ENCODE data around the gene ATG16L2. TPM values are rescaled to one million over a fixed set of nuclear protein-coding genes. Genes with fewer than 3 reads are reported as not detected.
A peak's percentile ranks its signal among the peaks of the same experiment; 100 is the strongest.

The ATG16L2 gene
- polyA plus RNA-seq, 1 donor from 2014 or later = 9.4 TPM

- no peak overlapping the region for H3K4me2 ChIP-seq (ENCODE audit: low read length)
- TF ChIP-seq TAF1 (IDR thresholded peaks at IDR 0.05; ENCODE audit: low read depth) = no peak
- no peak for TF ChIP-seq EP300 (conservative IDR thresholded peaks at IDR 0.05; ENCODE audit: poor library complexity, severe bottlenecking)
- no peak for TF ChIP-seq MXI1 (conservative IDR thresholded peaks at IDR 0.05; ENCODE audit: poor library complexity, severe bottlenecking)
- H3K9me2 ChIP-seq (ENCODE audit: insufficient read depth, low read length) = no peaks in the 10 kb centered on the region
- no peaks in the 10 kb centered on the region for H4K20me1 ChIP-seq (ENCODE audit: insufficient read depth)
- H3K9ac ChIP-seq (ENCODE audit: low read length) = no peak overlapping the region
- no peak overlapping the region for H3K4me3 ChIP-seq (ENCODE audit: low read length)
- no peaks in the 10 kb centered on the region for H3K79me2 ChIP-seq (replicated peaks; ENCODE audit: insufficient read depth, low read length)
- H3K9me3 ChIP-seq (ENCODE audit: low read length) = no peaks in the 10 kb centered on the region
- no peak overlapping the region for H3K27ac ChIP-seq (ENCODE audit: low read length)
- no peaks in the 10 kb centered on the region for H3K27me3 ChIP-seq (ENCODE audit: insufficient read depth, low read depth, low read length)
- no peaks in the 10 kb centered on the region for H3F3A ChIP-seq (ENCODE audit: insufficient read depth, low read length, poor library complexity, severe bottlenecking)
- H2AFZ ChIP-seq (ENCODE audit: low read depth, low read length) = no peak overlapping the region
- H3K36me3 ChIP-seq (ENCODE audit: insufficient read depth, low read length) = no peaks in the 10 kb centered on the region
These were observed 6.4 kb downstream of the ATG16L2 start for GRCh38 chr11:72820439-72821139.

DNA sequence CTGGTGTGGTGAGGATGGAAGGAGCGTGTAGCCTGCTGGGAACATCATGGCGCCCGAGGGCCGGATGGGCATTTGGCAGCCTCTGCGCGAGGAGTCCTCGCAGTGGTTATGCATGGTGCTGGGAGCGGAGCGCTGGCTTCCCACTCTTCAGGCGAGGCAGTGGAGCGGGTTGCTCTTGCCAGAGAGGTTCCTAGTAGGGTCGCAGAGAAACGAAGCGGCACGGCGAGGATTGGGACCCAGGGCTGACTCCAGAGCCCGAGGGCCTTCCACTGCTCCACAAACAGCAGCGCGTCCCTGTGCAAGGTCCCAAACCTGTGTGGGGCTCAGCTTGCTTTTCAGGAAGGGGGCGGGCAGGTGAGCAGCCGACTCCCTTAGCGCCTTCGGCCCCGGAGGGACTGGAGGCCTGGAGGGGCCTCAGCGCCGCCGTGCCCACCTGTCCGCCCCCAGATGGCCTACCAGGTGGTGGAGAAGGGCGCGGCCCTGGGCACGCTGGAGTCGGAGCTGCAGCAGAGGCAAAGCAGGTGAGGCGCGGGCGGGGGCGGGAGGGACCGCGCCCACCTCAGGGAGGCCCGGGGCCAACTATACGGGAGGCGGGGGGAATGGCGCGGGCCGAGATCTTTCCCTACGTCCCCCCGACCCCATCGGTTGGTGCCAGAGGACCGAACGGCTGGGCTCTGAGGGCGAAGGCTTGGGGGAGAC is 7.2 kb downstream of the ATG16L2 start:
- Histone ChIP-seq H3K36me3 (ENCODE audit: insufficient read depth, low read length) (no peaks in the 10 kb centered on the region), H3K79me2 (replicated peaks; ENCODE audit: insufficient read depth, low read length) (no peaks in the 10 kb centered on the region), H3K4me3 (ENCODE audit: low read length) (peak overlapping the region; percentile 71), H3K27ac (ENCODE audit: low read length) (peak overlapping the region; percentile 47), H3F3A (ENCODE audit: insufficient read depth, low read length, poor library complexity, severe bottlenecking) (no peaks in the 10 kb centered on the region), H3K9me2 (ENCODE audit: insufficient read depth, low read length) (no peaks in the 10 kb centered on the region), H4K20me1 (ENCODE audit: insufficient read depth) (no peaks in the 10 kb centered on the region), H2AFZ (ENCODE audit: low read depth, low read length) (peak overlapping the region; percentile 62), H3K4me2 (ENCODE audit: low read length) (peak overlapping the region; percentile 9), H3K27me3 (ENCODE audit: insufficient read depth, low read depth, low read length) (no peaks in the 10 kb centered on the region), H3K9ac (ENCODE audit: low read length) (peak overlapping the region; percentile 64), H3K9me3 (ENCODE audit: low read length) (no peaks in the 10 kb centered on the region)
- TF ChIP-seq, protein P1, sequence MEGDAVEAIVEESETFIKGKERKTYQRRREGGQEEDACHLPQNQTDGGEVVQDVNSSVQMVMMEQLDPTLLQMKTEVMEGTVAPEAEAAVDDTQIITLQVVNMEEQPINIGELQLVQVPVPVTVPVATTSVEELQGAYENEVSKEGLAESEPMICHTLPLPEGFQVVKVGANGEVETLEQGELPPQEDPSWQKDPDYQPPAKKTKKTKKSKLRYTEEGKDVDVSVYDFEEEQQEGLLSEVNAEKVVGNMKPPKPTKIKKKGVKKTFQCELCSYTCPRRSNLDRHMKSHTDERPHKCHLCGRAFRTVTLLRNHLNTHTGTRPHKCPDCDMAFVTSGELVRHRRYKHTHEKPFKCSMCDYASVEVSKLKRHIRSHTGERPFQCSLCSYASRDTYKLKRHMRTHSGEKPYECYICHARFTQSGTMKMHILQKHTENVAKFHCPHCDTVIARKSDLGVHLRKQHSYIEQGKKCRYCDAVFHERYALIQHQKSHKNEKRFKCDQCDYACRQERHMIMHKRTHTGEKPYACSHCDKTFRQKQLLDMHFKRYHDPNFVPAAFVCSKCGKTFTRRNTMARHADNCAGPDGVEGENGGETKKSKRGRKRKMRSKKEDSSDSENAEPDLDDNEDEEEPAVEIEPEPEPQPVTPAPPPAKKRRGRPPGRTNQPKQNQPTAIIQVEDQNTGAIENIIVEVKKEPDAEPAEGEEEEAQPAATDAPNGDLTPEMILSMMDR (IDR thresholded peaks at IDR 0.05; ENCODE audit: poor library complexity, severe bottlenecking) = no peak
- no peak for TF ChIP-seq MXI1 (conservative IDR thresholded peaks at IDR 0.05; ENCODE audit: poor library complexity, severe bottlenecking)
- TF ChIP-seq EZH2 (IDR thresholded peaks at IDR 0.05; ENCODE audit: borderline replicate concordance, insufficient read depth, low read length, poor library complexity, severe bottlenecking) = no peak
- no peak for TF ChIP-seq REST (IDR thresholded peaks at IDR 0.05; ENCODE audit: borderline replicate concordance)
- no peak for TF ChIP-seq RAD21 (conservative IDR thresholded peaks at IDR 0.05)
- no peak for TF ChIP-seq SMC3 (conservative IDR thresholded peaks at IDR 0.05; ENCODE audit: poor library complexity)
- TF ChIP-seq EP300 (conservative IDR thresholded peaks at IDR 0.05; ENCODE audit: poor library complexity, severe bottlenecking) = no peak
- TF ChIP-seq POLR2AphosphoS5 (IDR thresholded peaks at IDR 0.05) = no peak
- no peak for TF ChIP-seq TAF1 (IDR thresholded peaks at IDR 0.05; ENCODE audit: low read depth)
